Spleen (tissue), 7 donors: Measurements from ENCODE around the gene PIP5KL1.

ENCODE experiments used
- POLR2A ChIP-seq, 3 donors: fragments of 450-650 bp; IDR thresholded peaks; one replicate each; pipeline ENCODE4 v1.5.1; 2017; ENCODE audit warnings: antibody characterized with exemption in 3 of 3, mild to moderate bottlenecking in 1 of 3
- TF ChIP-seq, protein P1 (sequence below), 11 experiments: fragments of 200-600 bp in 7 of 11; fragments of 450-650 bp in 4 of 11; sonication (generic) in 4 of 11; IDR thresholded peaks in 8 of 11; conservative IDR thresholded peaks in 3 of 11; 1 replicate in 7 of 11; 2 replicates in 4 of 11; pipeline versions ENCODE4 v1.4.0 to v1.8.0; 2016 to 2021; ENCODE audit warnings: antibody characterized with exemption in 11 of 11, inconsistent platforms in 4 of 11, mild to moderate bottlenecking in 1 of 11
- donor health status: DM: no; HTN: no; CAD: no; lungs with moderate emphysema.
- donor health status: DM: no; HTN: no; CAD: no.
- donor health status: DM: no; HTN: no; CAD: no.

- TF ChIP-seq, protein P1, sequence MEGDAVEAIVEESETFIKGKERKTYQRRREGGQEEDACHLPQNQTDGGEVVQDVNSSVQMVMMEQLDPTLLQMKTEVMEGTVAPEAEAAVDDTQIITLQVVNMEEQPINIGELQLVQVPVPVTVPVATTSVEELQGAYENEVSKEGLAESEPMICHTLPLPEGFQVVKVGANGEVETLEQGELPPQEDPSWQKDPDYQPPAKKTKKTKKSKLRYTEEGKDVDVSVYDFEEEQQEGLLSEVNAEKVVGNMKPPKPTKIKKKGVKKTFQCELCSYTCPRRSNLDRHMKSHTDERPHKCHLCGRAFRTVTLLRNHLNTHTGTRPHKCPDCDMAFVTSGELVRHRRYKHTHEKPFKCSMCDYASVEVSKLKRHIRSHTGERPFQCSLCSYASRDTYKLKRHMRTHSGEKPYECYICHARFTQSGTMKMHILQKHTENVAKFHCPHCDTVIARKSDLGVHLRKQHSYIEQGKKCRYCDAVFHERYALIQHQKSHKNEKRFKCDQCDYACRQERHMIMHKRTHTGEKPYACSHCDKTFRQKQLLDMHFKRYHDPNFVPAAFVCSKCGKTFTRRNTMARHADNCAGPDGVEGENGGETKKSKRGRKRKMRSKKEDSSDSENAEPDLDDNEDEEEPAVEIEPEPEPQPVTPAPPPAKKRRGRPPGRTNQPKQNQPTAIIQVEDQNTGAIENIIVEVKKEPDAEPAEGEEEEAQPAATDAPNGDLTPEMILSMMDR (IDR thresholded peaks at IDR 0.05 in 8 of 11, conservative IDR thresholded peaks at IDR 0.05 in 3 of 11) = no peak
- TF ChIP-seq POLR2A (IDR thresholded peaks at IDR 0.05) = no peak
These were observed 46.6 kb downstream of the PIP5KL1 start for GRCh38 chr9:127883959-127884358.
